PC-9 (cell line): ENCODE results near the gene IZUMO2.

Experiments used
- EZH2 ChIP-seq: fragments of 200-600 bp; sonication (generic); IDR thresholded peaks from 2 replicates; pipeline ENCODE4 v1.8.0; 2017; ENCODE audit warnings: antibody characterized with exemption, low read depth
- TF ChIP-seq, protein P1 (sequence below): fragments of 200-600 bp; sonication (generic); conservative IDR thresholded peaks from 2 replicates; pipeline ENCODE4 v1.6.1; 2017; ENCODE audit warnings: mixed run types, antibody characterized with exemption, mild to moderate bottlenecking, moderate library complexity

DNA sequence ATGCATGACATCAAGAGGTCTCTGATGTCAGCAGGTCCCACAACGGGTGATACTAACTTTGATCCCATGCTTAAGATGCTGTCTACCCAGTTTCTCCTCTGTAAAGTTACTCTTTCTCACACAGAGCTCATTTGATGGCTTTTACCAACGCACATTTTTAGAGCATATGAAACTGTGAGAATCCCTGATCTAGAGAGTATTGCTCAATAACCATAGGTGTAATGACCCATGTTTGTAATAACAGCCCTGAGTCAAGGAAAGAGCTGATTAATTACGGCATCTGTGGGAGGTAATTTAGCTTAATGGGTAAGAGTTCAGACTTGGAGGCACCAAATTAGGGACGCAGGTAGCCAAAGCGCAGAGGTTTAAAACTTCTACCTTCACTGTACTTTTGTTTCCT, 18.0 kb upstream of the IZUMO2 start:
- TF ChIP-seq, protein P1, sequence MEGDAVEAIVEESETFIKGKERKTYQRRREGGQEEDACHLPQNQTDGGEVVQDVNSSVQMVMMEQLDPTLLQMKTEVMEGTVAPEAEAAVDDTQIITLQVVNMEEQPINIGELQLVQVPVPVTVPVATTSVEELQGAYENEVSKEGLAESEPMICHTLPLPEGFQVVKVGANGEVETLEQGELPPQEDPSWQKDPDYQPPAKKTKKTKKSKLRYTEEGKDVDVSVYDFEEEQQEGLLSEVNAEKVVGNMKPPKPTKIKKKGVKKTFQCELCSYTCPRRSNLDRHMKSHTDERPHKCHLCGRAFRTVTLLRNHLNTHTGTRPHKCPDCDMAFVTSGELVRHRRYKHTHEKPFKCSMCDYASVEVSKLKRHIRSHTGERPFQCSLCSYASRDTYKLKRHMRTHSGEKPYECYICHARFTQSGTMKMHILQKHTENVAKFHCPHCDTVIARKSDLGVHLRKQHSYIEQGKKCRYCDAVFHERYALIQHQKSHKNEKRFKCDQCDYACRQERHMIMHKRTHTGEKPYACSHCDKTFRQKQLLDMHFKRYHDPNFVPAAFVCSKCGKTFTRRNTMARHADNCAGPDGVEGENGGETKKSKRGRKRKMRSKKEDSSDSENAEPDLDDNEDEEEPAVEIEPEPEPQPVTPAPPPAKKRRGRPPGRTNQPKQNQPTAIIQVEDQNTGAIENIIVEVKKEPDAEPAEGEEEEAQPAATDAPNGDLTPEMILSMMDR = no peak
- TF ChIP-seq EZH2 = no peak
